Vagina (tissue), 2 donors: ENCODE results near the gene ZNF385A.

Source experiments
- CTCF ChIP-seq, 3 experiments: fragments of 450-650 bp in 2 of 3; fragments of 200-600 bp in 1 of 3; sonication (generic) in 1 of 3; IDR thresholded peaks; one replicate each; pipeline ENCODE4 v1.5.1; 2017 to 2019; ENCODE audit warnings: antibody characterized with exemption in 3 of 3, mild to moderate bottlenecking in 2 of 3, moderate library complexity in 2 of 3
- POLR2A ChIP-seq, 2 donors: fragments of 450-650 bp; IDR thresholded peaks; one replicate each; pipeline ENCODE4 v1.6.1; 2017; ENCODE audit warnings: antibody characterized with exemption in 2 of 2, mild to moderate bottlenecking in 2 of 2, moderate library complexity in 2 of 2

GRCh38 chr12:54421175-54421878, 36.8 kb upstream of the ZNF385A start:
- TF ChIP-seq CTCF (IDR thresholded peaks at IDR 0.05) (no peak), POLR2A (IDR thresholded peaks at IDR 0.05) (no peak)
